Measurements from ENCODE around the gene MCL1. TPM values are rescaled to one million over a fixed set of nuclear protein-coding genes. Genes with fewer than 3 reads are reported as not detected.

MCL1 gene
- total RNA-seq, 4 donors from 2014 or later, result 505 to 845 (median 657) TPM

DNA sequence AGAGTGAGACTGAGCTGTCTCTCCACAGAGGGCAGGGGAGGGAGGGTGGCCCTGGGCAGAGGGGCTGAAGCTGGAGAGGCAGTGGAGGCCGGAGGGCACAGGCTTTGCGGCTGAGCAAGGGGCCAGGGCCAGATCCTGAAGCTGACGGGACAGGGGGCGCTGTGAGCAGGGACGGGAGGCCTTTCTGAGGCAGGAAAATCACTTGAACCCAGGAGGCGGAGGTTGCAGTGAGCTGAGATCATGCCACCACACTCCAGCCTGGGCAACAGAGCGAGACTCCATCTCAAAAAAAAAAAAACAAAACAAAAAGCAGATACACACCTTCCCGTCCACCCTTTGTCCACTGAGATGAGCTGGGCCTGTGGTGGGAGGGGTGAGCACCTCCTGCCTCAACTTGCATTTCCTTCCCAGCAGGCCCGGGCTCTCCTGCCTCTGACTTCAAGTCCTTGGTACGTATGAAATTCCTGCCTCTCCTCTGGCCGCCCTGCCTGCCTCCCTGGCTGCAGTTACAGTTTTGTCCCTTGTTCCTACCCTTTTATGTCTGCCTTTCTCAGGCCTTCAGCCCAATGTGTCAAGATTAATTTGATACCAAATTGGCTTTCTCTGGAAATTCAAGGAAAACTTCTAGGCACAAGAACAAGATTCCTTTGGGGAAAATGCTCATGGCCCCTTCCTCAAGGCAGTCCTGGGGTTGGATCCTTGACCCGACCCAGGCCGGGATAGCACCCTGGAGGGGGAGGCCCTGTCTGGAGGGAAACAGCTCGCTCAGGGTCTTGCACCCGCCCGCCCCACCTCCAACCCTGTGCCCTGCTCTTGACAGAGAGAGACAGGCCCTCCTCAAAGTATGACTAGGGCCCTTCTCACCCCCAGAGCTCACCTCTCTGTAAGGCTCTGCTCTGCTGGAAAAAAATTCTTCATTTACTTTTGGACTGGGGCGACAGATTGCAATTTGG is 41.4 kb downstream of the MCL1 start:
- DNase-seq (ENCODE audit: low spot score) (no peak), ATAC-seq (ENCODE audit: low FRiP score) (peak; percentile 43)
- TF ChIP-seq, protein P1, sequence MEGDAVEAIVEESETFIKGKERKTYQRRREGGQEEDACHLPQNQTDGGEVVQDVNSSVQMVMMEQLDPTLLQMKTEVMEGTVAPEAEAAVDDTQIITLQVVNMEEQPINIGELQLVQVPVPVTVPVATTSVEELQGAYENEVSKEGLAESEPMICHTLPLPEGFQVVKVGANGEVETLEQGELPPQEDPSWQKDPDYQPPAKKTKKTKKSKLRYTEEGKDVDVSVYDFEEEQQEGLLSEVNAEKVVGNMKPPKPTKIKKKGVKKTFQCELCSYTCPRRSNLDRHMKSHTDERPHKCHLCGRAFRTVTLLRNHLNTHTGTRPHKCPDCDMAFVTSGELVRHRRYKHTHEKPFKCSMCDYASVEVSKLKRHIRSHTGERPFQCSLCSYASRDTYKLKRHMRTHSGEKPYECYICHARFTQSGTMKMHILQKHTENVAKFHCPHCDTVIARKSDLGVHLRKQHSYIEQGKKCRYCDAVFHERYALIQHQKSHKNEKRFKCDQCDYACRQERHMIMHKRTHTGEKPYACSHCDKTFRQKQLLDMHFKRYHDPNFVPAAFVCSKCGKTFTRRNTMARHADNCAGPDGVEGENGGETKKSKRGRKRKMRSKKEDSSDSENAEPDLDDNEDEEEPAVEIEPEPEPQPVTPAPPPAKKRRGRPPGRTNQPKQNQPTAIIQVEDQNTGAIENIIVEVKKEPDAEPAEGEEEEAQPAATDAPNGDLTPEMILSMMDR (IDR thresholded peaks at IDR 0.05), result no peak

DNA sequence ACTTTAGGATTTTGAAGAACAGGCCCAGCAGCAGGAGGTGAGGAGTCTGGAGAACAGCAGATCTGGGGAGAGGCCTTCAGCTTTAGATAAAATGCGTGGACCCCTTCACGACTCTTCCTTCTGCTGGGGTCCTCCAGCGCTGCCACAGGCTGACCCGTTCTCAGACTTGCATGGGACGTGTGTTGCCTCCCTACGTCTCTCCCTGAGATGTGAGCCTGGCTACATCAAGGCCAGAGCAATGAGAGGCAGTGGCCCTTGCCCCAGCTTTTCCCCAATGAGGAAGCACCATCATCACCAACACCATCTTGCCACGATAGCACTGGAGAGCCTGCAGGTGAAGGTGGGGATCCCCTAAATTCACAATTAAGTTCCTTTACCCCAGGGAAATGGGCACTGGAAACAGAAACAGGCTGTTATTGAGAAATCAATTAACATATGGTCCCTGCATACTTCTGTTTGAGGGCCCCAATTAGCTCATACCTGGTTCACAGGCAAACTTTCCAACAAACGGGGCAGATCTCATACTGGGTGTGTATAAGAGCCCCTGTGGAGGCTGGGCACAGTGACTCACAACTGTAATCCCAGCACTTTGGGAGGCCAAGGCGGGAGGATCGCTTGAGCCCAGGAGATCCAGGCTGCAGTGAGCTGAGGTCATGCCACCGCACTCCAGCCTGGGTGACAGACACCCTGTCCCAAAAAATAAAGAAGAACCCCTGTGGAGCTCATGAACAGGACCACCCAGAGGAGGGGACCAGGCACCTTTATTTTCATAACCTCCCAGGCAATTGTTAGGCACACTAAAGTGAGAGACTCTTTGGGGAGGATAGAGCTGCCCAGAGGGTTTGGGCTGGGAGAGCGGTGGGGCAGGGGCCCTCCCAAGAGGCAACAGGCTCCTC is 42.3 kb downstream of the MCL1 start:
- DNase-seq (ENCODE audit: low spot score) (no peak), ATAC-seq (ENCODE audit: low FRiP score) (no peak)
- TF ChIP-seq, protein P1 (IDR thresholded peaks at IDR 0.05), result no peak

DNA sequence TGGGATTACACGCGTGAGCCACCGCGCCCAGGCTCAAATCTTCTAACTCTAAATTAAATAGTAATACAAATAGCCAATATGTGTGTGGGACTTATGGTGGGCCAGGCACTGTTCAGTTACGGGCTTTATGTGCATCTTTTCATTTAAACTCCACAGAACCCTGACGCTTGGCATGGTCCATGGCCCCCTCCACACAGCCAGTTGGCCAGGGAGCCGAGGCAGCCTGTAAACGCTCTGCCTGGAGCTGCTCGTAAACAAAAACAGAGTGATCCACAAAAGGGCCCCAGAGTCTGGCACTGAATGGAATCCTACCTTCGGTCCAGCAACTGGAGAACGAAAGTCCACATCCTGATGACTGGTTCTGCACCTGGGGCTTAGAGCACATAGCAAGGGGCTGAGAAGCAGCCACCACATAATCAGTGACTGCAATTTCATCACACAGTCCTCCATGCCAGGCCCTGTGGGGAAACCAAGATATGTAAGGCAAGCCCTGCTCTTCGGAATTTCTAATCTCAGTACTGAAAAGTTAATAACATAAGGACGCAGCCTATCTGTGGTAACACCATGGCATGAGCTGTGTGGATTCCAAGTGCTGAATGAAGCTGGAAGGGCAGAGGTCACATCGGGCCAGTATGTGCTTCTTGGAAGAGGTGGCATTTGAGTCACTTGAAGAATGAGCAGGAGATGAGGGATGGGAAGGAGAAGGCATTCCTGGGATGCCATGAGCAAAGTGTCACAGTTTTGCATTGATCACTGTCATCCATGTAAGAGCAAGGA is 43.7 kb downstream of the MCL1 start:
- no peak for ATAC-seq (ENCODE audit: low FRiP score)
- no peak for DNase-seq (ENCODE audit: low spot score)
- TF ChIP-seq, protein P1 (IDR thresholded peaks at IDR 0.05), result no peak

DNA sequence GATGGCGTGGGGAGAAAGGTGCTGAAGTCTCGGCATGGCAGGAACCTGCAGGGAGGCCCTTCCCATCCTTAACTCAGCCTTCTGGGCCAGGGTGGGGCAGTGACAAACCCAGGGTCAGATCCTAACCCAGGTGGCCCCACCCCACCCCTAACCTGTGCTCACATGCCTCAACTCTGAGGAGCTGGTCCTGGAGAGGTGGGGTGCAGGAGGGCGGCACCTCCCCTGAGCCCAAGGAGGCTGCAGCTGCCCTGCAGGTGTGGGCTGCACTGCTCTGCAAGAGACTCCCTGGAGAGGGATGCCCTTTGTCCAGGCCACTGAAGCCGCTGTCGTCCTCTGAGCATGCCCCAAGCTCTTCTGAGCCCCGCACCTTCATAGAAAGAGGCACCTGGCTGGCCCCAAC is 45.4 kb downstream of the MCL1 start:
- DNase-seq (ENCODE audit: low spot score), result no peak
- no peak for ATAC-seq (ENCODE audit: low FRiP score)
- TF ChIP-seq, protein P1 (IDR thresholded peaks at IDR 0.05), result no peak

DNA sequence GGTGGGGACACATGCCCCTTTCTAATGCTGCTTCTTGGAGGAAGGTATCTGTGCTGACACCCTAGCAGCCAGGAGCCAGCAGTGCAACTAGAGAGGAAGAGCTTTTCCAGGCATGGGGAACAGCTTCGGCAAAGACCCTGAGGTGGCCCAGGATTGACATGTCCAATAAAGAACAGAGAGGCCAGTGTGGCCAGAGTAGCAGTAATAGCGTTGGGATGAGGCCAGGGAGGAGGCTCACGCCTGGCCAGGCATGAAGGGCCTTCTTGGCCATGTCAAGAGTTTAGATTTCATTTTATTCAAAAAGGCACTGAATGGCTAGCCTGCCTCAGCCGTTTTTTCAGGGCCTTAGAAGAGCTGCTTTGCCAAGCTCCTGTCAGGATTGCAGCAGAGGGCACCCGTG is 46.5 kb downstream of the MCL1 start:
- DNase-seq (ENCODE audit: low spot score), result no peak
- TF ChIP-seq, protein P1 (IDR thresholded peaks at IDR 0.05), result no peak
- ATAC-seq (ENCODE audit: low FRiP score), result no peak

DNA sequence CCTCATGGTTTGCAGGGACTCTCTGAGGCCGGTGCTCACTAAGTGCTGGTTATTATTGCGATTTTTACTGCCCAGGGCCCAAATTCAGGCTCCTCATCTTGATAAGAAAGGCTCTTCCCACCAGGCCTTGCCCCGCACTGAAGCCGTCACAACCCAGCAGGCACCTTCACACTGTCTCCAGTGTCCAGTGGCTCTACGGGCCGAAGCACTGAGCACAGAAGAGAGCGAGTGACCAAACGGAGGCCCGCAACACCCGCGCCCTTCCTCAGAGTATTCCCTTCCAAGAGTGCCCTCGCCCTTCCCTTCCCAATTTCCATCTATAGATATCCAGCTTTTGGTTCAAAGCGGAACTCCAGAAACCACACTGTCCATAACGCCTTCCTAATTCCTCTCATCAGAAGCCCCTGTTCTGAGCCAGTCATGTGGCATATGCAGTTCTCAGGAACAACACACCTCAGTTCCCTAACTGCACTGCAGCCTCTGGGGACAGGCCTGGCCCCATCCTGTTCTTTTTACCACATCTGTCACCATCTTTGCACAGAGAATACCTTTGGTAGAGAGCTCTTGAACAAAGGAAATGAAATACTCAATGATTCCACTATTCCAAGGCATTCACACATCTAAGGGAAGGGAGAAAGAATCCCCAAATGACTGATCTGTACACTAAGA is 48.8 kb downstream of the MCL1 start:
- no peak for DNase-seq (ENCODE audit: low spot score)
- TF ChIP-seq, protein P1 (IDR thresholded peaks at IDR 0.05), result no peak
- no peak for ATAC-seq (ENCODE audit: low FRiP score)
